Stimulated activated CD4-positive, alpha-beta T cell treated with anti-CD3 and anti-CD28 coated beads, Interleukin-4, amount 100 ng/mL, for 1 hour (primary cell): Measurements from ENCODE around the gene KRTAP10-8.
"Not testable (repeated sequence)": the region's sequence is repeated elsewhere in the genome, so short reads cannot be mapped to it uniquely, and the experiment has no call there.

ENCODE experiments used
- DNase-seq: peaks from one replicate; pipeline ENCODE4 v3.0.0-alpha.2; 2020

The KRTAP10-8 gene

GRCh38 chr21:44623575-44623974, 11.7 kb downstream of the KRTAP10-8 start:
- DNase-seq: no peak

- DNase-seq: no peak
Observed at GRCh38 chr21:44625756-44626155, 13.9 kb downstream of the KRTAP10-8 start.

- DNase-seq: no peak
Observed at GRCh38 chr21:44626262-44626661, 14.4 kb downstream of the KRTAP10-8 start.

- no peak for DNase-seq
Observed at GRCh38 chr21:44626673-44627143, 14.8 kb downstream of the KRTAP10-8 start, which contains the start of gene KRTAP10-9. TSS of gene KRTAP10-9 (plus strand) at chr21:44627093. CDS start at chr21:44627172, 79 bp downstream.

- DNase-seq: not testable (repeated sequence)
Observed at GRCh38 chr21:44627181-44627822, 15.4 kb downstream of the KRTAP10-8 start.

- not testable (repeated sequence) for DNase-seq
Observed at GRCh38 chr21:44627831-44628233, 16.0 kb downstream of the KRTAP10-8 start.

- no peak for DNase-seq
Observed at GRCh38 chr21:44628707-44629391, 17.0 kb downstream of the KRTAP10-8 start.

GRCh38 chr21:44630440-44630839, 18.6 kb downstream of the KRTAP10-8 start:
- no peak for DNase-seq

- no peak for DNase-seq
Observed at GRCh38 chr21:44632067-44632466, 20.2 kb downstream of the KRTAP10-8 start.

- no peak for DNase-seq
Observed at GRCh38 chr21:44636209-44637017, 24.5 kb downstream of the KRTAP10-8 start.

GRCh38 chr21:44637018-44637850, 25.4 kb downstream of the KRTAP10-8 start, which contains the start of gene KRTAP10-10:
TSS of gene KRTAP10-10 (plus strand) at chr21:44637356. CDS start at chr21:44637418, 62 bp downstream.
- no peak for DNase-seq

- DNase-seq: not testable (repeated sequence)
Observed at GRCh38 chr21:44637851-44638348, 26.0 kb downstream of the KRTAP10-8 start.

GRCh38 chr21:44638506-44639330, 26.8 kb downstream of the KRTAP10-8 start:
- not testable (repeated sequence) for DNase-seq

- DNase-seq: no peak
Observed at GRCh38 chr21:44639331-44639655, 27.4 kb downstream of the KRTAP10-8 start.

- no peak for DNase-seq
Observed at GRCh38 chr21:44640761-44641160, 28.9 kb downstream of the KRTAP10-8 start.

- no peak for DNase-seq
Observed at GRCh38 chr21:44643741-44644310, 31.9 kb downstream of the KRTAP10-8 start.

- no peak for DNase-seq
Observed at GRCh38 chr21:44644878-44645277, 33.0 kb downstream of the KRTAP10-8 start.

GRCh38 chr21:44646366-44647221, 34.7 kb downstream of the KRTAP10-8 start, which contains the start of gene KRTAP10-11:
TSS of gene KRTAP10-11 (plus strand) at chr21:44646414. CDS start at chr21:44646459, 45 bp downstream.
- DNase-seq: not testable (repeated sequence)

GRCh38 chr21:44647222-44647552, 35.3 kb downstream of the KRTAP10-8 start:
- no peak for DNase-seq
